ENCODE measurements around the gene FNDC8.
A peak's percentile ranks its signal among the peaks of the same experiment; 100 is the strongest.
"Not testable (repeated sequence)": the region's sequence is repeated elsewhere in the genome, so short reads cannot be mapped to it uniquely, and the experiment has no call there.

FNDC8 gene

DNA sequence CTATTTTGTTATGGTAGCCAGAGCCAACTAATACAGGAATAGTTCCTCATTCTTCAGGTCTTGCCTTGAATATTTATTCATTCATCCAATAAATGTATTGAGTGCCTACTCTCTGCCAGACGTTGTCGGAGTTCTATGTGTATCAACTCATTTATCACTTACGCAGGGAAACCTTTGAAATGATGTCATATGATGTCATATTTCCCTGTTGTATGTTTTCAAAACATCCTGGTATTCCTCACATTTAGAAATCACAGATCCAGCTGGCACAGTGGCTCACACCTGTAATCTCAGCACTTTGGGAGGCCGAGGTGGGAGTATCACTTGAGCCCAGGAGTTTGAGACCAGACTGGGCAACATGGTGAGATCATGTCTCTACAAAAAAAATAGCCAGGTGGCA, 23.4 kb downstream of the FNDC8 start:
- DNase-seq, result no peak

DNA sequence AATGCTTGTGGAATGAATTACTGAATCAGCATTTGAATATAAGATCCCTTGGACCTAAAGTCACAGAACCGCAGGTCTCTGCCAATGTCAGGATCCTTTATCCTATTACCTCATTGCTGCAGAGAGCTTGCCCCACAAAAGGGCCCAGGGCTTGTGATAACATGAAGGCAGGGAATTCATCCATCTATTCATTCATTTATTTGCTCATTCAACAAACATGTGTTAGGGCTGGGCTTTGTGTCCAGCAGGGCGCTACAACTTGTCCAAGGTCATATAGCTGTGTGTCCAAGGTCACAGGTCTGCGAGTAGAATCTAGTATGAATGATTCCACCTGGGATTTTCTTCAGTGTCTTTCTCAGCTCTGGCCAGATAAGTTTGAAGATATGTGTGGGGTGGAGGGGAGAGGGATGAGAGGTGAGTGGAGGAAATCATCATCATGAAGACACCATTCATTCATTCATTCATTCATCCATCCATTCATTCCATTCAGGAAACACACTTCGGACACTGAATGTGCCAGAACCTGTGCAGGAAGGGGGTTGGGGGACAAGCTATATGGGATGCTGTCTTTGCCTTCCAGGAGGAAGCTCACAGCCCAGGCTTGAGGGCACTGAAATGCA, 24.9 kb downstream of the FNDC8 start:
- DNase-seq, result no peak

- DNase-seq, result no peak
These were observed 26.0 kb downstream of the FNDC8 start, which contains the start of gene UNC45B for GRCh38 chr17:35147375-35147905. TSS of gene UNC45B (plus strand) at chr17:35147817. CDS start at chr17:35148264, 447 bp downstream.

DNA sequence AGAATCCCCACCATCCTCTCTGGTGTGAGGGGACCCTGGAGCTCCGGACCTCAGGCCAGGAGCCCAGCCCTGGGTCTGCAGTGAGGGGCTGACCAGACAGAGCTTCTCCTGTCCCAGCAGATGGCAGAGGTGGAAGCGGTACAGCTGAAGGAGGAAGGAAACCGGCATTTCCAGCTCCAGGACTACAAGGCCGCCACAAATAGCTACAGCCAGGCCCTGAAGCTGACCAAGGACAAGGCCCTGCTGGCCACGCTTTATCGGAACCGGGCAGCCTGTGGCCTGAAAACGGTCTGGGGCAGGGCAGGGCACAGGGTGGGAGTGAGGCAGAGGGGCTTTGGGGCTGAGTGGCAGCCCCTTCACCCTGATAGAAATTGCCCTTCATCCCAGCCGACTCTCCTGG, 26.7 kb downstream of the FNDC8 start:
- no peak for DNase-seq

DNA sequence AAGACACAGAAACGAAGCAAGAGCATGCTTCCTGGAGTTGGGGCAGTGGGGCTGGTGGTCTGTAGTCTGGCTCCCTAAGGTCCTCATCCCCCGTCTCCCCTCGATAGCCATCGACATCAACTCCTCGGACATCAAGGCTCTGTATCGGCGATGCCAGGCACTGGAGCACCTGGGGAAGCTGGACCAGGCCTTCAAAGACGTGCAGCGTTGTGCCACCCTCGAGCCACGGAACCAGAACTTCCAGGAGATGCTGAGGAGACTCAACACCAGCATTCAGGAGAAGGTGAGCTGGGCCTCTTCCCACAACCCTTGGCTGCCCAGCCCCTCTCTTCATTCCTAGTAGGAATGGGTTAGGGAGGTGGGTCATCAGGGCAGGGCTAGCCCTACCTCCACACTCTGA, 28.5 kb downstream of the FNDC8 start:
- no peak for DNase-seq

- not testable (repeated sequence) for DNase-seq
These were observed 29.7 kb downstream of the FNDC8 start for GRCh38 chr17:35151080-35151479.

GRCh38 chr17:35152421-35153140, 31.2 kb downstream of the FNDC8 start:
- DNase-seq, result no peak

GRCh38 chr17:35154196-35155165, 33.1 kb downstream of the FNDC8 start:
- no peak for DNase-seq

DNA sequence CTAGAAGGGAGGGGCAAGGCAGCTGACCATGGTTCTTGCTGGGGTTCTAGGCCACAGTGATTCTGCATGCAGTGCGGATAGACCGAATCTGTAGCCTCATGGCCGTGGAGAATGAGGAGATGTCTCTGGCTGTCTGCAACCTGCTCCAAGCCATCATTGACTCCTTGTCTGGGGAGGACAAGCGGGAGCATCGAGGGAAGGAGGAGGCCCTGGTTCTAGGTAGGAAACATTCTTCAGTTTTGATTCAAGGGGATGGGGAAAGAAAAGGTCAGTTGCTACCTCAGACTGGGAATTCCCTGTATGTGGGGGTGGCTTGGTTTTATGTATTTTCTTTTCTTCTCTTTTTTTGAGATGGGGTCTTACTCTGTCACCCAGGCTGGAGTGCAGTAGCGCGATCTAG, 33.8 kb downstream of the FNDC8 start:
- no peak for DNase-seq

DNA sequence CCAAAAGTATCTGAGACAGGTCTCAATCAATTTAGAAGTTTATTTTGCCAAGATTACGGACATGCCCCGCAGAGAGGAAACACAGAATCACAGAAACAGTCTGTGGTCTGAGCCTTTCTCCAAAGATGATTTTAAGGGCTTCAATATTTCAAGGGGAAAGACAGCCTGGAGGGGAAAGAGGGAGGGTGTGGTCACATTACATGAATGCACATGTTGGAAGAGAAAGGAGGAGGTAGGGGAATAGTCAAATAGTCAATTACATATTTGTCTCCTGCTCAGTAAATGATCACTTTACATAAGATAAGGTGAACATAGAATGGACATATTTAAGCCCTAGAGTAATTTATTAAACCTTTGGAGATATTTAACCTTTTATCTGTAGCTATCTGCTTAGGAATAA, 38.5 kb downstream of the FNDC8 start:
- no peak for DNase-seq

GRCh38 chr17:35160354-35161201, 39.2 kb downstream of the FNDC8 start:
- DNase-seq, result no peak

DNA sequence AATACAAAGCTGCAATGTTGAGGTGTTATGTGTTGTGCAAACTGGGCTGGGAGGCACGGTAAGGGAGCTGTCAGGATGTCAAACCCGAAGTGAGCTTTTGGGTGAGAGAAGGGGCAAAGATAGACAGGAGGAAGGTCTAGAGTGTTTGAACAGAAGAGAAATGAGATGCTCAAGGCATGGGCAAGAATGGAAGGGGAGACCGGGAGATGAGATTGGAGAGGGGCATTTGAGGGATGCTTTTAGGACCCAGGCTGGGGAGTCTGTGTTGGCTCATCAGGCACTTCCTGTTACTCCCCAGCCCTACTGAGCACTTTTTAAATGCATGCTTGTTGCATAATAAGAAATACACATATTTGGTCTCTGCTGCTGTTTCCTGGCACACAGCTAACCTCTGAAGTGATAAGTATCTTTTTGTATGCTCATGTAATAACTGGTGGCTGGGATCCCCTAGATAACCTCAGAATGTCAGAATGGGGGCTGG, 39.9 kb downstream of the FNDC8 start:
- no peak for DNase-seq

GRCh38 chr17:35162755-35163154, 41.3 kb downstream of the FNDC8 start:
- DNase-seq, result no peak

GRCh38 chr17:35163886-35164285, 42.5 kb downstream of the FNDC8 start:
- DNase-seq, result no peak

DNA sequence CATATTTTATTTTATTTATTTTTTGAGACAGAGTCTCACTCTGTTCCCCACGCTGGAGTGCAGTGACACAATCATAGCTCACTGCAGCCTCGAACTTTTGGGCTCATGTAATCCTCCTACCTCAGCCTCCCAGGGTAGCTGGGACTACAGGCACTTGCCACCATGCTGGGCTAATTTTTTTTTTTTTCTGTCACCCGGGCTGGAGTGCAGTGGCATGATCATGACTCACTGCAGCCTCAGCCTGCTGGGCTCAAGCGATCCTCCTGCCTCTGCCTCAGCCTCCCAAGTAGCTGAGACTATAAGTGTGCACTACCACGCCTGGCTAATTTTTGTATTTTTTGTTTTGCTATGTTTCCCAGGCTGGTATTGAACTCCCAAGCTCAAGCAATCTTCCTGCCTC, 43.3 kb downstream of the FNDC8 start:
- no peak for DNase-seq

GRCh38 chr17:35166526-35166925, 45.1 kb downstream of the FNDC8 start:
- no peak for DNase-seq

DNA sequence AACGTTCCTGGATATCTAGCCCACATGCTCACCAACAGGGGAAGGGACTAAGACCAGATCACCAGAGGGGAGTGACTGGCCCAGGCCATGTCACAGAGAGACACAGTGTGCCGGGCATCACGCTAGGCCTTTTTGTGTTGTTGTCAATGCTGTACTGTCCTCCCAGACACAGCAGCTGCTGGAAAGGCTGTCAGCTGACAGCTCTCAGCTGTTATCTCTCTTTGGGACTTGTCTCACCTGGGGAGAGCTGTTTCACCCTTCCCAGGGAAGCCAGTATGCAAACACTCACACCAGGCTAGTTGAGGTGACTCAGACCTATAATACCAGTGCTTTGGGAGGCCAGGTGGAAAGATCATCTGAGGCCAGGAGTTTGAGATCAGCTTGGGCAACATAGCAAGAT, 45.6 kb downstream of the FNDC8 start:
- DNase-seq, result no peak

DNA sequence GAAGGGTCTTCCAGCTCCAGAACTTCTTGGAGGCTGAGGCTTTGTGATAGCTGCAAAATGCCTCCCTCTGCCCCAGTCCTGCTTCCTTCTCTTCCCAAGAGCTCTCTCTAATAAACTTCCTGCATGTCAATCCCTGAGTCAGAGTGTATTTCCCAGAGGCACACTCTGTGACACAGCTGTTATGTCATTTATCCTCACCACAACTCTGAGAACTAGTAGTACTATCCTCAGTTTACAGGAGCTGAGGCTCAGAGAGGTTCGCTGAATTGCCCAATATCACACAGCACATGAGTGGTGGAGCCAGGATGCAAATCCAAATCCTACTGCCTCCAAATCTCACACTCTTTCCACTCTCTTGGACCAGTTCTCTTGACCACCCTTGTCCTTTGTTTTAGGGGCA, 46.3 kb downstream of the FNDC8 start:
- DNase-seq, result peak; percentile 12

DNA sequence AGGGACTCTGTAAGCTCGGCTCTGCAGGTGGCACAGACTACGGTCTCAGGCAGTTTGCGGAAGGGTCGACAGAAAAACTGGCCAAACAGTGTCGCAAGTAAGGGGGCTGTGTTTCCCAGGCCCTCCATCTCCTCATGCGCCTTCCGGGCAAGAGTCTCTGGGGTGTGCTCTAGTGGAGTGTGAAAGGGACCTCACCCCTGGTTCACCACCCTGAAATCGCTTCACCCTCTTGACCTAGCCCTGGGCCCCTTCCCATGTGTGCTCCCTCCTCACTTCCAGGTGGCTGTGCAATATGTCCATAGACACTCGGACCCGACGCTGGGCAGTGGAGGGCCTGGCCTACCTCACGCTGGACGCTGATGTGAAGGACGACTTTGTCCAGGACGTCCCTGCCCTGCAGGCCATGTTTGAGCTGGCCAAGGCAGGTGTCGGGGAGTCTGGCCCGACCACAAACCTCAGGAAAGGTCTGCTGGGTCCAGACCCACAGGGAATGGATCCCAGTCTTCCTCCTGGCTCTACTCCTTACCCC, 48.5 kb downstream of the FNDC8 start:
- DNase-seq, result no peak

DNA sequence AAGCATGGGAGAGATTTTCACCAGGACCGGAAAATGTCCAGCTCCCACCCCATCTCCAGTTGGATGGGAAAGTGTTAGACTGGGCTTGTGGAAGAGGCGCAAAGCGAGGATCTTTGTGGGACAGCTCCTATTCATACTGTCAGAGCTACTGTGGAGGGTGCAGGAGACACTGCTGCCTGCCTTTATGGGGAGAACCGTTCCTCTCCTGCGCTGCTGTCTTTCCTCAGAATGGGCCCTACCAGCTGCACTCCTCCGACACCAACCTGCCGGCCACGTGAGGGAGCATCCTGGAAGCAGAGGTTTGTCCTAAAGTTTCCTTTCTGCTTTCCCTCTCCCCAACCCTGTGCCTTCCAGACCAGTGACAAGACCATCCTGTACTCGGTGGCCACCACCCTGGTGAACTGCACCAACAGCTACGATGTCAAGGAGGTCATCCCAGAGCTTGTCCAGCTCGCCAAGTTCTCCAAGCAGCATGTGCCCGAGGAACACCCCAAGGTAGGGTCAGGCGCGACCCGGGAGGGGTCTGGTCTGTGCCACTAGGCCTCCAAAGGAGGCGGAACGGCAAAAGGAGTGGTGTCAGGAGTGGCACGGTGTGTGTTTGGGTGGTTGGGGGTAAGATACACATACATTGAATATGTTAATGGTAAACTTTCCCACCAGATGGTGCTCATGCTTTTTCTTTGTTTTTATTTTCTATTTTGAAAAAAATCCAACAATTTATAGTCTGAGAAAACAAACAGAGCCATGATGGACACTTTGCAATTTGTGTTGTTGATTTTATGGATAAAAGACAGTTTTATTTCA, 49.8 kb downstream of the FNDC8 start:
- peak; percentile 29 for DNase-seq

DNA sequence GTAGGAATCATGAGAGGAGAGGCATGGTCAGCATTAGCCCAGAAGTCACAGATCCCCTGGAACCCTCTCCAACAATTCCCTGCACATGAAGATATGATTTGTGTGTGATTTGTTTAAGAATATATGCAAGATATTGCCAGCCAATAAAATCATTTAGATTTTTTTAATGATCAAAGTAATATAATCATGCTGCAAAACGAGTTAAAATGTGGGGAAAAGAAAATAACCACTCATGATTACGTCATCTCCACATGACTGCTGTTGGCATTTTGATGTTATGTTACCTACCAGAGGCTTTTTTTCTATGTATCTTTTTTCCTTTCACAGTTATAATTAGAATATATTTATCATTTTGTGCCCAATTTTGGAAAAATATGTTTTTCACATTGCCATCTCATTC, 50.4 kb downstream of the FNDC8 start:
- DNase-seq, result no peak

Measured in fibroblast of skin of scalp (primary cell).